Adrenal gland (tissue), 12 donors: Measurements from ENCODE around the gene ADGRB3. TPM values are rescaled to one million over a fixed set of nuclear protein-coding genes. Genes with fewer than 3 reads are reported as not detected.
"Not testable (repeated sequence)": the region's sequence is repeated elsewhere in the genome, so short reads cannot be mapped to it uniquely, and the experiment has no call there.

ENCODE experiments used
- DNase-seq, 7 donors: peaks; one replicate each; pipeline ENCODE4 v3.0.0-alpha.2; 2019 to 2020
- H3K27ac ChIP-seq, 5 donors: fragments of 200-600 bp; sonication (generic) in 4 of 5; 1 replicate in 3 of 5; 2 replicates in 2 of 5; pipeline versions ENCODE4 v1.5.1 to v1.8.0; 2016 to 2020; ENCODE audit warnings: mild to moderate bottlenecking in 1 of 5
- H3K27me3 ChIP-seq: fragments of 200-600 bp; 2 replicates; pipeline ENCODE4 v1.8.0; 2021
- H3K36me3 ChIP-seq, 2 donors: fragments of 200-600 bp; replicated peaks in 1 of 2; 1 replicate in 1 of 2; 2 replicates in 1 of 2; pipeline versions ENCODE4 v1.5.1 to v1.8.0; 2018 to 2022
- H3K4me1 ChIP-seq, 2 donors: fragments of 200-600 bp; replicated peaks in 1 of 2; 1 replicate in 1 of 2; 2 replicates in 1 of 2; pipeline versions ENCODE4 v1.5.1 to v1.8.0; 2018 to 2021
- H3K4me3 ChIP-seq, 4 donors: fragments of 200-600 bp; sonication (generic) in 3 of 4; one replicate each; pipeline ENCODE4 v1.5.1; 2016 to 2018
- H3K9me3 ChIP-seq, 3 donors: fragments of 200-600 bp; sonication (generic) in 1 of 3; replicated peaks in 1 of 3; 1 replicate in 2 of 3; 2 replicates in 1 of 3; pipeline versions ENCODE4 v1.5.1 to v1.8.0; 2016 to 2021
- CTCF ChIP-seq, 6 experiments: fragments of 450-650 bp in 4 of 6; fragments of 200-600 bp in 2 of 6; sonication (generic) in 1 of 6; IDR thresholded peaks; 1 replicate in 5 of 6; 2 replicates in 1 of 6; pipeline versions ENCODE4 v1.5.1 to v1.8.0; 2016 to 2021; ENCODE audit warnings: antibody characterized with exemption in 6 of 6, mild to moderate bottlenecking in 2 of 6, moderate library complexity in 1 of 6
- POLR2A ChIP-seq, 2 donors: fragments of 450-650 bp; IDR thresholded peaks; one replicate each; pipeline ENCODE4 v1.6.1; 2017; ENCODE audit warnings: antibody characterized with exemption in 2 of 2, mild to moderate bottlenecking in 2 of 2, moderate library complexity in 1 of 2
- WGBS, 4 donors: extraction: QIAGEN DNeasy Blood & Tissue Kit in 2 of 4; methylation state at CpG; one replicate each; pipeline versions ENCODE4 v1.1.5 to v1.1.7; 2013 to 2017; 5-methylcytosine and 5-hydroxymethylcytosine counted together
- intact Hi-C, 2 donors: fragments of 100-400 bp; cut with DNase I; formaldehyde crosslinking; loops; one replicate each; pipeline versions ENCODE4 v1.14.1 to v1.15.0; 2022 to 2023
- polyA plus RNA-seq, 3 donors: library from polyadenylated mRNA; stranded (reverse); fragments of 200-250 nt in 2 of 3; fragments of 350-450 nt in 1 of 3; fragmentation: Illumina TruSeq in 1 of 3; extraction: RNeasy Lipid Tissue Mini Kit (QIAGEN cat#74804) in 1 of 3; gene quantifications; one replicate each; pipeline ENCODE4 v1.2.3, GENCODE V29; 2013 to 2014
- total RNA-seq, 9 donors: library from RNA; depleted of rRNA in 4 of 9; stranded (reverse); fragments of >200 nt in 4 of 9; fragments of 120-200 nt in 1 of 9; fragmentation: NEBNext Ultra II Directional in 1 of 9; extraction: Animal tissue kit (Norgen Biotek cat#: 25700) in 1 of 9; gene quantifications; one replicate each; pipeline versions ENCODE4 v1.1.0 to v1.2.4, GENCODE V29; 2013 to 2023
- donor health status: healthy with polysubstance abuse.
- donor health status: Bipolar disorder and iron deficiency.
- donor health status: DM: yes; HTN: yes; CAD: no.
- donor health status: DM: no; HTN: no; CAD: no.
- donor health status: DM: no; HTN: no; CAD: no.
- donor health status: DM: yes; HTN: yes; CAD: no.

The ADGRB3 gene
- total and polyA plus RNA-seq, 12 donors: 1.3 to 9.0 (median 3.1) TPM

GRCh38 chr6:69286331-69286730 is 651.2 kb downstream of the ADGRB3 start:
- Histone ChIP-seq H3K9me3 (no peaks in the 10 kb centered on the region), H3K27ac (no peak overlapping the region), H3K4me1 (no peaks in the 10 kb centered on the region), H3K36me3 (no peaks in the 10 kb centered on the region), H3K27me3 (no peaks in the 10 kb centered on the region), H3K4me3 (no peak overlapping the region)
- no peak for TF ChIP-seq POLR2A (IDR thresholded peaks at IDR 0.05)
- TF ChIP-seq CTCF (IDR thresholded peaks at IDR 0.05): no peak
- no peak for DNase-seq
- intact Hi-C loops: no loop called here
- WGBS, 4 donors: 71 to 87% (median 81%) methylated on average over 2 of the region's 2 CpGs

- H3K9me3 ChIP-seq, intact Hi-C loops, DNase-seq, H3K36me3 ChIP-seq, H3K27me3 ChIP-seq, H3K27ac ChIP-seq, H3K4me3 ChIP-seq, H3K4me1 ChIP-seq: not testable (repeated sequence)
- 92 to 95% (median 93%) methylated on average over 5 of the region's 5 CpGs for WGBS, 4 donors
Measured at GRCh38 chr6:69288198-69288597, 653.1 kb downstream of the ADGRB3 start.

- H3K4me3 ChIP-seq: no peak overlapping the region
- H3K36me3 ChIP-seq: no peaks in the 10 kb centered on the region
- TF ChIP-seq POLR2A (IDR thresholded peaks at IDR 0.05) (no peak), CTCF (IDR thresholded peaks at IDR 0.05) (no peak)
- H3K27me3 ChIP-seq: no peaks in the 10 kb centered on the region
- no peaks in the 10 kb centered on the region for H3K9me3 ChIP-seq
- intact Hi-C loops: no loop called here
- no peak for DNase-seq
- no peaks in the 10 kb centered on the region for H3K4me1 ChIP-seq
- no peak overlapping the region for H3K27ac ChIP-seq
- 64 to 72% (median 65%) methylated on average over 7 to 8 of the region's 8 CpGs for WGBS, 4 donors
Measured at GRCh38 chr6:69289689-69290495, 654.8 kb downstream of the ADGRB3 start.

- no peak overlapping the region for H3K4me3 ChIP-seq
Measured at GRCh38 chr6:69293471-69293870, 658.4 kb downstream of the ADGRB3 start.

More at GRCh38 chr6:69293471-69293870, 658.4 kb downstream of the ADGRB3 start:
- Histone ChIP-seq H3K36me3 (no peaks in the 10 kb centered on the region), H3K4me1 (no peaks in the 10 kb centered on the region), H3K27me3 (no peaks in the 10 kb centered on the region), H3K27ac (no peak overlapping the region), H3K9me3 (no peaks in the 10 kb centered on the region)
- WGBS, 4 donors: 75 to 85% (median 79%) methylated on average over 4 of the region's 4 CpGs
- intact Hi-C loops: no loop called here
- DNase-seq: no peak
- TF ChIP-seq CTCF (IDR thresholded peaks at IDR 0.05): no peak
- no peak for TF ChIP-seq POLR2A (IDR thresholded peaks at IDR 0.05)
